ENCODE measurements around the gene MID1.

GRCh38 chrX:10576777-10577447, 43.5 kb downstream of the MID1 start:
- TF ChIP-seq ZNF76 (tag by site-specific recombination; IDR thresholded peaks at IDR 0.05; ENCODE audit: borderline replicate concordance, low read depth) (no peak), ZNF692 (tag by site-specific recombination; IDR thresholded peaks at IDR 0.05) (no peak), CTCF (tag by site-specific recombination; IDR thresholded peaks at IDR 0.05) (no peak), ZNF501 (tag by site-specific recombination; IDR thresholded peaks at IDR 0.05) (no peak), ZNF514 (tag by site-specific recombination; IDR thresholded peaks at IDR 0.05) (no peak), ZBTB8A (tag by site-specific recombination; IDR thresholded peaks at IDR 0.05) (no peak), ZFP3 (tag by site-specific recombination; IDR thresholded peaks at IDR 0.05; ENCODE audit: low read depth) (no peak)
